Hematopoietic multipotent progenitor cell (in vitro differentiated cells): Measurements from ENCODE around the gene ZNF121. TPM values are rescaled to one million over a fixed set of nuclear protein-coding genes. Genes with fewer than 3 reads are reported as not detected.
"Not testable (repeated sequence)": the region's sequence is repeated elsewhere in the genome, so short reads cannot be mapped to it uniquely, and the experiment has no call there.

Source experiments
- DNase-seq, 3 donors: peaks; one replicate each; pipeline ENCODE4 v3.0.0-alpha.2; 2011 to 2015; ENCODE audit warnings: low read depth in 2 of 3, low spot score in 2 of 3
- total RNA-seq: library from RNA; depleted of rRNA; stranded (reverse); fragments of >200 nt; gene quantifications from one replicate; pipeline ENCODE4 v1.2.3, GENCODE V29; 2012

The ZNF121 gene
- total RNA-seq, 1 donor = 22.6 TPM

- DNase-seq = not testable (repeated sequence)
Observed at GRCh38 chr19:9539201-9539600, 45.1 kb downstream of the ZNF121 start.

DNA sequence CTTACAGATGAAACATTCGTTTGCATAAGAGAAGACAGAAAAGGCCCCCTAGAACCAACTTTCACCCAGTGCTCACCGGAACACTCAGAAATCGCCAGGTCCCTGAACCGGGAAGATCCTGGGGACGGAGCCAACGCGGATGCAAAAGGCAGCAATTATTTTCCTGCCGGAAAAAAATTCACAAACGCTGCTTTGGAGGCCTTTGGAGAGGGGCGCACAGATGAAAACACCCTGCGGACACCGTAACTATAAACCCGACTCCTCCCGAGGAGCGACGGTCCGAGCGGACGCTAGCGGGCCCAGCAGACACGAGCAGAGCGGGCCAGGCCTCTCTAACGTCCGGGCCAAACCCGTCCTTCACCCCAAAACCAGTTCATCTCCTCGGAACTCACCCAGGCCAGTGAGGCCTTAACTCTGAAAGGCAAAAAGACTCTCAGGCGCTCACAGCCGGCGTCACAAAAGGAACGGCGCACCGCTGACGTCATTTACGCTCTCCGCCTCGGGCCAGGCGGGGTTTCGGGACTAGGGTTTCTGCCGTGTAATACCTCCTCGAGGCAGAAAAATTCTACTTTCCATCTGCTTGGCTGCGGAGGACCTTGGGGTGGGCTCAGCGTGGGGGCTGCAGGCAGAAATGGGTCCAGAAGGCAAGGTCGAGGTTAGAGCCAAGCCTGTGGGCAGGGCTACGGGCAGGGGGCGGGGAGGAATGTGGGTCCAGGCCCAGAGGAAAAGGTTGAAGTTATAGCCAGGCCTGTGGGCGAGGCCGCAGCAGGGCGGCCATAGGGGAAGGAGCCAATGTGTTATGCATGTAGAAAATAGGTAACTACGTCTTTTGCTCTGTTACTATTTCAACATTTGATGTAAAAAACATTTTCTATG is 45.9 kb downstream of the ZNF121 start, which contains the start of gene ZNF426:
Gene ZNF426 (minus strand): TSS at position 463 of the 876 bp plus-strand sequence. CDS start 2,413 bp downstream, outside the sequence.
- DNase-seq = peak; percentile 58 to 95 (median 90)

- DNase-seq = no peak
Observed at GRCh38 chr19:9535934-9536333, 48.4 kb downstream of the ZNF121 start.

DNA sequence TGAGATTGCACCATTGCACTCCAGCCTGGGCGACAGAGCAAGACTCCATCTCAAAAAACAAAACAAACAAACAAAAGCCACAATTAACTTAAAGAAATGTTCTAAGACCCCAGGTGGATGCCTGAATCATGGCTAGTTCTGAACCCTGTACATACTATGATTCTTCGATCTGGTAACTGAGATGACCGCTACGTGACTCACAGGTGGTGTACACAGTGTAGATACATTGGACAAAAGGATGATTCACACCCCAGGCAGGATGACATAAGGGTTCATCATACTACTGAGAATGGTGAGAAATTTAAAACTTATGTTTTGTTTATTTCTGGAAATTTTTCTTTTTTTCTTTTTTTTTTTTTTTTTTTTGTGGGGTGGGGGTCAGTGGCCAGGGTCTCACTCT is 52.4 kb downstream of the ZNF121 start:
- DNase-seq = no peak

- DNase-seq = peak in 1 of 3 donors; percentile 41
Observed at GRCh38 chr19:9528757-9529336, 55.5 kb downstream of the ZNF121 start.

GRCh38 chr19:9523885-9524474 is 60.3 kb downstream of the ZNF121 start:
- DNase-seq = no peak

Other genes with a start within 250 kb of the ZNF121 start
- gene ZNF177, start 221.5 kb downstream of the ZNF121 start, total RNA-seq = 0.81 TPM
- 14.5 TPM for gene ZNF266, start 148.9 kb downstream of the ZNF121 start, total RNA-seq
- not detected for gene ZNF560, start 85.9 kb downstream of the ZNF121 start, total RNA-seq
- 15.3 TPM for gene ZNF426, start 45.9 kb downstream of the ZNF121 start, total RNA-seq
- gene ZNF561, start 36.7 kb upstream of the ZNF121 start, total RNA-seq = 36.1 TPM
- 18.9 TPM for gene ZNF562, start 90.6 kb upstream of the ZNF121 start, total RNA-seq
- 8.9 TPM for gene ZNF846, start 184.2 kb upstream of the ZNF121 start, total RNA-seq
- 31.8 TPM for gene FBXL12, start 234.6 kb upstream of the ZNF121 start, total RNA-seq
- gene UBL5, start 243.4 kb upstream of the ZNF121 start, total RNA-seq = 97.8 TPM